HTR-8/SVneo (cell line): Measurements from ENCODE around the gene KIAA1671.

Experiments used
- DNase-seq: peaks from one replicate; pipeline ENCODE4 v3.0.0; 2011; ENCODE audit warnings: low spot score, mixed read lengths; ENCODE audit not compliant: insufficient read length
- FAIRE-seq: peaks from 2 replicates; lab custom pipeline; 2011; peaks lifted over from hg19 to GRCh38; lab: Jason Lieb, UNC

The KIAA1671 gene

DNA sequence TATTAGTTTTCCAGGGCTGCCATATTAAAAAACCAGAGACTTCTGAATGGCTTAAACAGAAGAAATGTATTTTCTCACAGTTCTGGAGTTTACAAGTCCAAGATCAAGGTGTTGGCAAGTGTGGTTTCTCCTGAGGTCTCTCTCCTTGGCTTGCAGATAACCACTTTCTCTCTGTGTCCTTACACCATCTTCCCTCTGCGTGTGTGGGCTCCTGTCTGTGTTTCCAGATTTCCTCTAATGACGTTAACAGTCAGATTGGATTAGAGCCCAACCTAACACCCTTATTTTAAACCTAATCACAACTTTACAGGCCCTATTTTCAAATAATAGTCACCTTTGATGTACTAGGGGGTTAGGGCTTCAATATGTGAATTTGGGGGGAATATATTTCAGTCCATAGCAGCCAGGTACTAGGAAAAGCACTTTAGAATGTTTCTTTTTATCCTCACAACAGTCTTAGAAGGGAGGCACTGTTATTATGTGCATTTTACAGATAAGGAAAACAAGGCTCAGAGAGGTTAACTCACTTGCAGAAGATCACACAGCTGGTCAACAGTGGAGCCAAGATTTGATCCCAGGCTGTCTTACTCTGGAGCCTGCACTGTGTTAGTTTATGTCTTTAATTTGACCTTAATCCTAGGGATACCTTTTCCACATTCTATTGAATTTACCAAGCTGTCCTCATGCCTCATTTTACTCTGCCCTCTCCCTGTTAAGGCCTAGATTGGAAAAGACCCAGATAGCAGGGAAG lies 130.7 kb downstream of the KIAA1671 start:
- FAIRE-seq (no peak), DNase-seq (no peak)

DNA sequence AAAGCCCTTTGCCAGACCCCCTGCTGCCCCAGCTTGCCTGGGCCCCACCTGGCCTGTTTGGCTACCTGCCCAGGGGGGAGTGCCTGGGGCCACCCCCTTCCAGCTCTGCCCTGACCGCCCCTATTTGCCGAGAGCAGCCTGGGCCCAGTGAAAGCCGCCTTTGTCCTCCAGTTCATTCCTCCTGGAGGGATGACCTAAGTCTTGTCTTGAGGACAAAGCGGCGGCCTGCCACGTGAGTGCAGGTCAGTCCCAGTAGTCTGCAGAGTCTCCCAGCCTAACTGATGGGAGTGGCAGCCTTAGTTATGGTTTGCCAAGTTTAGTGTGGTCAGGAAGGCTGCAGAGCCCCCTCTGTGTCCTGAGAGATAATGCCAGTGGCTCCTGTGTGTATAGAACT lies 131.3 kb downstream of the KIAA1671 start:
- DNase-seq (no peak), FAIRE-seq (no peak)

DNA sequence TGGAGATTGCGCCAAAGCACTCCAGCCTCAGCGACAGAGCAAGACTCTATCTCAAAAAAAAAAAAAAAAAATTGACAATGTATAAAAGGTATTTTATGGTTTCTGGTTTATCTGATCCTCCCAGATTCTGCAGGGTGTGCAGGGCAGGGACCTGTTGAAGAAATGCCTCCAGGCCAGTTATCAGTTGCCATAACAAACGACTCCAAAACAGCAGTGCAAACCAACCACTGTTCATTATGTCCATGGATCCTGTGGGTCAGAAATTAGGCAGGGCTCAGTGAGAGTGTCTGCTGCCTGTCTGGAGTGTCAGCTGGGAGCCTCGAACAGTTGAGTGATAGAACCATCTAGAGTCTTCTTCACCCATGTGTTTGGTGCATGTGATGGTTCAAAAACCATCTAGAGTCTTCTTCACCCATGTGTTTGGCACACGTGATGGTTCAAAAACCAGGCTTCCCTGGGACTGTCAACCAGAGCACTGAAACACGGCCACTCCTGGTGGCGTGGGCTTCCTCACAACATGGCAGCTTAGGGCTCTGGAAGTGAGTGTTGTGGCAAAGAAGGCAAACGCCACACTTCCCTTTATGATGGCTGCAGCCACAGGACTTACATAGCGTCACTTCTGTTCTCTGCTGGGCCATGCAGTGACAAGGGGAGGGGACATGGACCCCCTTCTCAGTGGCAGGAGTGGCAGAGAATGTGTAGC lies 132.0 kb downstream of the KIAA1671 start:
- no peak for DNase-seq
- no peak for FAIRE-seq

DNA sequence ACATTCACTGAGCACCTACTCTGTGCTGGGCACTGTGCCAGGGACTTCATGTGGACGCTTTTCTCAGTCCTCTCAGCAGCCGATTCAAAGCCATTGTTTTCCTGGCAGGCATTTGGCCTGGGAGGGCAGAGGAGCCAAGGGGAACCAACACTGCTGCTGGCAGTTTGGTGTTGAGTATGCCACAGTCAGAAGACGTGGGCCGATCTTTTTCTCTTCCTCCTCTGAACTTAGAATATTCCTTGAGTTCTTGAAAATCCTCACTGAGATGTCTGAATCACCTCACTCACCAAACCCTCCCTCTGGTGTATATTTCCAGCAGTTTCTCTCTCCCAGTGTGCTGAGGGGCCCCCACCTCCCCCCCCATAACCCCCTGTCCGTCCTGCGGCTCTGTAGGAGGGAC lies 132.6 kb downstream of the KIAA1671 start:
- no peak for FAIRE-seq
- no peak for DNase-seq

DNA sequence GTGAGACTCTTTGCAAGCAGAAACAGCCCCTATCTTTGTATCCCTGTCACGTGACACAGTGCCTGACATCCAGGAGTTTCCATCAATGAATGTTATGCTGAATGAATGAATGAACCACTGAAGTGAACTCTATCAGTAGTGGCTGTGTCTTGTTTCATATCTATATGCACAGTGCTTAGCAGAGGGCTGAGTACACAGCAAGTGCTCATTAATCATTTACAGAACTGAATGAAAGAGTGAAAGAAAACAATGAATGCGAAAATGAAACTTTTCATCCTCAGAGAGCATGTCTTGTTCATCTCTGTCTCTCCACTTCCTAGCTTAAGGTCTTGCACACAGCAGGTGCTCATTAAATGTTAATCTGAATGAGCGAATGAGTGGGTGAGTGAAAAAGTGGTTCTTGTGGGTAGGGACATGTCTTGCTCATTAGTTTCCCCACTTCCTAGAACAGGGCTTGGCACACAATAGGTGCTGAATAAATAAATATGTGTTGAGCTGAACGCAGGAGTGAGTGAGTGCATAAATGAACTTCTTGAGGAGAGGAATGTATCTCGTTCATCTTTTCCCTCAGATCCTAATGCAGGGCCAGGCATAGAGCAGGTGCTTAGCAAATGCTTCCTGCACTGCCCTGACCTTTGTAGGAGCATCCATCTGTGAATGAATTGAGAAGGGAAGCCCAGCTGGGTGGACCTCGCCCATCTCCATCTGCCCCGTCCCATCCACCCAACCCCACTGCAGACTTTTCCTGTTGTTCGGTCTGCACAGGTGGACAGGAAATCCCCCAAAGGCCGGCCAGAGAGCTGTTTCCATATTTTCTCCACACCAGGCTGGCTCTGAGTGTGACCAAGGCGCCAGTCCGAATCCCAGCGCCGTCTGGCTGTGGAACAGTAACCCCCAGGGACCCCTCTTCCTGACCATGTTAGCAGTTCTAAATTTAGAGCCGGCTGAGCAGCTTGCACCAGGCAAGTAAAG lies 133.7 kb downstream of the KIAA1671 start:
- no peak for FAIRE-seq
- no peak for DNase-seq

DNA sequence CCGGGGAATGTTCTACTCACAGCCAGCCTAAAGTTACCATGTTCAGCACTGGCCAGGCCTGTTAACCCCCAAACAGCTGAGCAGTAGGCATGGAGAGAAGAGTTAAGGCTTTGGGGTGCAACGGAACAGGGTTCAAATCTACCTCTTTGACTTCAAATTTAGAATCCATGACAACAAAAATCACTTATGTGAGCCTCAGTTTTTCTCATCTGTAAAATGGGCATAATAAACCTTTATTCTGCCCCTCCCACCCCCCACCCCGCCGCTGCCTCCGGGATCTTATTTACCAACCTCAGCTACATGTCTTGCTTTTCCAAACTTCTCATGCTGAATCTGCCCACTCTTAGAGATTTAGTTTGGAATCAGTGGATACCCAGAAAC lies 134.4 kb downstream of the KIAA1671 start:
- FAIRE-seq (no peak), DNase-seq (no peak)

DNA sequence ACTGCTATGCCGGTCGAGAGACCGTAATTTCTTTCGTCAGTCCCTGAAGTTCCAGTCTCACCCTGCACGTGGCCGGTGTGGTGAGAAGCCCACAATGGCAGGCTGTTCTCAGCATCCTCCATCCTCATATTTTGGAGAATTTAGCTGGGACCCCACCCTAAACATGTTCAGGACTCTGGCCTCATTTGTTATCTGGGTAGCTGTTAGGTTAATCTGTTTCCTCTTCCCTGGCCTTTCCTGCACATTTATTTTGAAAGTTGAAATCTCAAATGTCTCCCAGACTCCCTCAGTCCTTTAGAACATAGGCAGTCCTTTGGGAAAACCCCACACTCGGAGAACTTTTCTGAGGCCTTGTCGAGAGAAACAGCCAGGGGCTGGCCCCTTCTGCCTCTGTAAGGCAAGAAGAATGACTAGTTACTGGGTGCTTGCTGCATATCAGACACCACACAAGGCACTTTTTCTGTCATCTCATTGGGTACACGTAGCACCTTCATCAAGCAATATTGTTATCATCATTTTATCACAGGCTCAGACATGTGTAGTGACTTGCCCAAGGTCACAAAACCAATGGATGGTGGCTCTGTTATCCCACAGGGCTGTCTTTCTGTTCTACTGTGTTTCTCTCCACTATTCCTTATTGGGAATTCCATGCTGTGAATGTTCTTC lies 137.8 kb downstream of the KIAA1671 start:
- no peak for DNase-seq
- FAIRE-seq = no peak

DNA sequence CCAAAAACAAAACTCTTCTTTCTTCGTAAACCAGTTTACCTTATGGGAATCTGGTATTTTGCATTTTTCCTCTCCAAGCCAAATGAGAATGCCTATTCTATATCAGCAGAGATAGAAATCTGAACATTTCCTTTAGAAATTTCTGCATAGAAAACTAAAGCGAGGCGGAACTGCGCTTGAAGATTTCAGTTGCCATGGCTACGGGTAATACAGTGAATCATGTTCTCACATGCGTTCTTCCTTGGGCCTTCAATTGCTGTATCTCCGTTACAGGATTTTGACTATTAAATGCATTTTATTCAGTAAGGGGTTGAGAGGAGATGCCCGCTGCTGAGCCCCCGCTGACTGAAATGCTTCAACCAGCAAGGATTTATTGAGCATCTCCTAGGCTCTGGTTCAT lies 138.9 kb downstream of the KIAA1671 start:
- FAIRE-seq (no peak), DNase-seq (no peak)

DNA sequence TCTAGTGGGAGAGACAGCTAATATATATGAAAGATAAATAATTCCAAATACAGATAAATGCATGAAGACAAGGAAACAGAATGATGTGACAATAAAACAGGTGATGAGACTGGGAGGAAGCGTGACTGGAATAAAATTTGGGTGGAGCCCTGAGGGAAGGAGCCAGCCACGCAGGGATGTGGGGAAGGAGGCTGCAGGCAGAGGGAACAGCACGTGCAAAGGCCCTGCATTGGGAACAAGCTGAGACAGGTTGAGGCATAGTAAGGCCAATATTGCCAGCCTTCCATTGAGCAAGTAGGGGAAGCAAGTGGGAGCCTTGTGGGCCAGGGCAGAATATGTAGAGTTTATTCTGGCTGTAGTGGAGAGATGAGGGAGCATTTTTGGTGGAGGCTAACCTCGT lies 139.6 kb downstream of the KIAA1671 start:
- DNase-seq = no peak
- no peak for FAIRE-seq

DNA sequence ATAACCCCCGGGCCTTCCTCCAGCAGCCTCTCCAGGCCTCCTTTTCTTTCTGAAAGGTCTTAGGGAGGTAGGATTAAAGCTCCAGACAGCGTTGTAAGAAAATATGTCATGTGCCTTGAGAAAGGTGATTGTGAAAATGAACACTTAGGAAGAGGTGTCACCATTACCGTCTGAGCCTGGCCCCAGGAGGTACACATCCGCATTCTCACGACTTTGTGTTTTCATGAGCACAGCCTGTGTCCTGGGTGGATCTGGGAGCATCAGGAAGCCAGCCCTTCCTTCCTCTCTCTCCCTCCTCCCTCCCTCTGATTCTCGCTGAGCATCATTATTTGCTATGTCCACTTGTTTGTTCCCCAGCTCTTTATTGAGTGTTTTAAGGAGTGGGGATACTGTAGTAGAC lies 142.1 kb downstream of the KIAA1671 start:
- DNase-seq (no peak), FAIRE-seq (no peak)

DNA sequence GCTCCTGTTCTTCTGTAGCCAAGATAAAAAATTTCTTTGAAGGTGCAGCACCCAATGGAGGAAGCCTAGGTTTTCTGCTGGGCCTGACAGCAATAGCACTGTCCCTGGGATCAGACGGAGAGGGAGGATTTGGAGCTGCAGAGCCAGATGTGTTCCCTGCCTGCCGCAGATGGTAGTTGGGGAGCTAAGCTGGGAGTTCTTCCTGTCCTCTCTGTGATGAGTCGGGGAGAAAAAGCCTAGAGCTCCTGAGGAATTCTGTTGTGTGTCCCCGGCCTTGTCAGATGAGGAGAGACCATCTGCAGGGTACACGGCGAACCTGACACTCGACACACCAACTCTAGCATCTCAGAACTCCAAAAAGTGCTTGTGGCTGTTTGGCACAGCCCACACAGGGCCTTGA lies 143.4 kb downstream of the KIAA1671 start:
- DNase-seq = no peak
- FAIRE-seq = no peak

DNA sequence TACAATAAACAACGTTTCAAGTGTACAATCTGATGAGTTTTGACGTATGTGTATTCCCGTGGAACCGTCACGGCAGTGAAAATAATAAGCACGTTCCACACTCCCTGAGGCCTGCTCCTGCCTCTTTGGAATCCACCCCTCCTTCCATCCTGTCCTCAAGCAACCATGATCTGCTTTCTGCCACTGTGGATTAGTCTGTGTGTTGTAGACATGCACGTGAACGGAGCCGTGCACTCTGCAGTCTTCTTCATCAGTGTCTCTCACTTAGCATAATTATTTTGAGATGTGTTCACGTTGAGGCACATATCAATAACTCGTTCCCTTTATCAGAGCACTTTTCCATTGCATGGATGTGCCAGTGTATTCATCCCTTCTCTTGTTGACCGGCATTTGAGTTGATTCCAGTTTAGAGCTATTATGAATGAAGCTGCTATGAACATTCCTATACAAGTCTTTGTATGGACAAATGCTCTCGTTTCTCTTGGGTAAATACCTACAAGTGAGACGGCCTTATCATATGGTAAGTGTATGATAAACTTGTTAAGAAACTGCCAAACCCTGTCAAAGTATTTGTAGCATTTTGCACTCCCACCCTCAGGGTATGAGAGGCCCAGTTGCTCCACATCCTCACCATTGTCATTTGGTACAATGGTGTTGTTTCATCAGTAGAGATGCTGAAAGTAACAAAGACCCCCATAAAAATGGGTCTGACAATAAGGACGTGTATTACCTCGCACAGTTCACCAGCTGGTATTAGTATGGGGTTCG lies 144.3 kb downstream of the KIAA1671 start:
- FAIRE-seq = no peak

DNA sequence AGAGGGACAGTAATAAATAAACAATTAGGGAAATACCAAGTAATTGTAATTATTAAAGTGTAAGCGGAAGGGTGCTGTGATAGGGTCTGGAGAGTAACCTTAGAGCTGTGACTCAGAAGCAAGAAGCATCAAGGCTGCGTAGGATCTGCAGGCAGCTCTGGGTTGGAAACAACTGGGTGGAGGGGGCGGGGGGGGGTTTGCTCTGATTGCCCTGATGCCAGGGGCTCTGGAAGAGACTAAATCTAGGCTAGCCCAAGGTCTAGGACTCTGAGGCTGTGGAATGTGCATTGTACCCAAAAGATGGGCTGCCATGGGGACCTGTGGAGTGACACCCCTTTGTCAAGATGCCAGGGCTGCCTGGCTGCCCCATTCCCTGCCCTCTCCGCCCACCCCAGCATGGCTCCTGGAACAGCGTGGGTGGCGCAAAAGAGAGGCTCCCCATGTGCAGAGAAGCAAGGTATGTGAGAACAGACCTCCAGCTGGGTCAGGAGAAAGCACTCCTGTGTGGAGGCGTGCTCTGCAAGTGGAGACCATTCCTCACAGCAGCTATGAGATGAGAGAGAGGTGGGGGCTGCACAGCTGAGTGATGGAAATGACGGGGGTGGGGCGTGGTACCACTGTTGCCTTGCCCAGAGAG lies 146.0 kb downstream of the KIAA1671 start:
- FAIRE-seq (no peak), DNase-seq (no peak)

More for the DNA sequence above, 144.3 kb downstream of the KIAA1671 start:
- no peak for DNase-seq

DNA sequence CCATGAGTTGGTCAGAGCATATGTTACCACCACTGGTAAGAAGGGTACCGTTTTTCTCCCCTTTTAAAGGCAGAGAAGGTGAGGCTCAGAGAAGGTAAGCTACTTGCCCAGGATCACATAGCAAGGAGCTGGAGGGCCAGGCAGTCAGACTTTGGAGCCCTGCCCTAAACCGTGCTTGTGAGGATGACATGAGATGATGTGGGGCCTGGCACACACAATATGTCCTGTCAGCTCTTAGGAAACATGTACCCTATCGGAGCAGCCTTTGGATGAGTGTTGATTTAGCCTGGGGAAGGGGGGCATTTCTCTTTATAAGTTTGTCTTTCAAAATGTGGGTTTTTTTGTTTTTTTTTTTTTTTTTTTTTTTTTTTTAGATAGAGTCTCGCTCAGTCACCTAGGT lies 146.7 kb downstream of the KIAA1671 start:
- FAIRE-seq = no peak
- no peak for DNase-seq

DNA sequence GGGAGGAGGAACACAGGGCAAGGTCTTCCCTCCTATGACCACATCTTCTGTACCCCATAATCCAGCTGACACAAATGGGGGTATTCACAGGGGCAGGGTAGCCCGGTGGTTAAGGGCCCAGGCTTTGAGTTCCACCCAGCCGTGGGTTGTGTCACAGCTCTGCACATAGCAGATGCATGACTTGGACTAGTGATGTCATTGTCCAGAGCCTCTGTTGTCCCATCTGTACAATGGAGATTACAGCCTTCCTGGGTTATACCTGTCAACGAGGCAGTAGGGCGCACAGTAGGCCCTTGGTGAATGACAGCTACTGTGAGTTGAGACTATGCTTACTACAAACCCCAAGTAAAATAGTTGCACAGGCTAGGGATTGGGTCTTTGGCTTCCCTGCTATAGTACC lies 147.9 kb downstream of the KIAA1671 start:
- DNase-seq = no peak
- no peak for FAIRE-seq

DNA sequence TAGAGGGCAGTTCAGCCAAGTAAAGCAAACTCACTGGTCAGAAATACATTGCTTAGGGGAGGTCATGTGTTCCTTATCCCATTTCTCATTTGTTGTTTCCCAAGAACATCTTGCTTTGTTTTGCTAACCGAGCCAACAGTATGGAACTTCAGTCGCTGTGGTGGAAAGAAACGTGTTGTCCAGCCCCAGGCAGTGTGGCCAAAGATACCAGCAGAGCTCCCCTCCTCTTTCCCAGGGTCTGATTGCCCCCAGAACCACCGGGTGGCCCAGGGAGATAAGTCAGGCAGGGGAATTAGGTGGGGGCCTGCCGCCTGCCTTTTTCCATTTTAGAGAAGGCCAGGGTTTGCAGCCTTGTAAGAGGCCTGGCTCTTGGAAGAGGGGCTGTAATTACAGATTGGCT lies 148.4 kb downstream of the KIAA1671 start:
- no peak for FAIRE-seq
- no peak for DNase-seq

DNA sequence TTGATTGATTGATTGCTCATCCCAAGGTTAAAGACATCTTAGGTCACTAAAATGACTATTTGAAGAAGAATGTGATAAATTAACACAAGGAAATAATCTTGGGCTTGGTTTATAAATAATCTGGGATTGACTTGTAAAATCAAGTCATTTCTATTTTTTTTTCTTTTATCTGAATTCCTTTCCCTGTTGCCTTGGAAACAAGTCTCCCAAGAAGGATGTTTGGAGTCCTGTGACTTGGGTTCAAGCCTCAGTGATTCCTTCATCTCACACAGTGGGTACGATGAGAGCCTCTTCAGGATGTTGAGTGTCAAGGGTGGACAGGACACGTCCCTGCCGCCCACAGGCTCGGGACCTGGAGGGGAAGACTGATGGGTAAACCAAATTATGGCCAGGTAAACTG lies 149.0 kb downstream of the KIAA1671 start:
- DNase-seq = no peak
- FAIRE-seq = no peak

DNA sequence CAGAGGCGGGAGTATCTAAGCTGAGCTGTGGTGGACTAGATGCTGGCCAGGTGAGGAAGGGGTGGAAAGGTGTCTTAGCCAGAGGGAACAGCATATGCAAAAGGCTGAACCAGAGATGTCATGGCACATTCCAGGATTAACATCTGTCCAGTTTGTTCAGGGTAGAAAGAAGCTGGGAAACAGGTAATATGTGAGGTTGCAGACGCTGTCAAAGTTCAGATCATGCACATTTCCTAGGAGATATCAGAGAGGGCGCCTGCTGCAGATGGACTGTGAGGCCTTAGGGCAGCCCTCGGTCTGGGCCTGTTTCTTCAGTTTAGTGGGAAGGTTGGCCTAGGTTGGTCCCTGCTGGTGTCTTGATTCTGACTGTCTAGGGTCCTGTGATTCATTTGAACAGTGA lies 149.5 kb downstream of the KIAA1671 start:
- DNase-seq (no peak), FAIRE-seq (no peak)

DNA sequence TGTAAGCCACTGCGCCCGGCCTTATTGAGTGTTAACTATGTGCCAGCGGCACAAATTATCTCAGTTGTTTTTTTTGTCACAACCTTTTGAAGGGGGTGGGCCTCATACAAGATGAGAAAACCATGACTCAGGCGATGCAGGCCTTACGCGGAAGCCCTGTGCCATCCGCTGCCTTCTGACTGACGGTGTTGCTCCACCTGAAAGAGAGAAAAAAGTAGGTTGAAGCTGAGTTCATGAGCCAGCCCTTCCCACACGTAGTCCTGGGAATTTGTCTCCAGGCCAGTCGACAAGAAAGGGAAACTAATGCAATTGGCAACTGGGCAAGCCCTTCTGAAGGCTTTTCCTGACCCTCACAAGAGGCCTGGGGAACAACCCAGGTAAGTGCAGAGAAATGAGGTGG lies 150.2 kb downstream of the KIAA1671 start:
- DNase-seq (no peak), FAIRE-seq (no peak)
